ENCODE results near the gene SPOP. TPM values are rescaled to one million over a fixed set of nuclear protein-coding genes. Genes with fewer than 3 reads are reported as not detected.

Gene SPOP
- total and polyA plus RNA-seq, 2 of the 4 experiments (the other 2 are of a cell fraction): 24.9 to 47.5 TPM

DNA sequence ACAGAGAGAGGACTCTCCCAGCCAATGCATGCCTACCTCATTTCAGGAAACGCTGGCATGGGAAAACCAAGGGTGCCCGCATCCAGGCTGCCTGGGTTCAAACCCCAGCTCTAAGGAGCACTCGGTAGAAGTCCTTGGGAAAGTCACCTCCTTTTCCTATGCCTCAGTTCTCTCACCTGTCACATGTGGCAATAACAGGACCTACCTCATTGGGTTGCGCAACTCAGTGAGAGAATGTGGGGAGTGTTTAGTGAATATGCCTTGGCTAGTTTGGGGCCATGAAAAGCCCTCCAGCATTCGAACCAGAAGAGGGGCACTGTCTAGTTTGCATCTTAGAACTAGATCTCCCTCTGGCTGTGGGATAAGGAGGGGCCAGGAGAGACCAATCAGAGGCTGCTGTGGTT lies 111.2 kb downstream of the SPOP start:
- H3K14ac ChIP-seq (replicated peaks; ENCODE audit: low read depth, low read length): no peak overlapping the region
- no peaks in the 10 kb centered on the region for H3K9me3 ChIP-seq (ENCODE audit: control insufficient read depth, insufficient read depth, low read length)
- H2AFZ ChIP-seq (replicated peaks; ENCODE audit: low read length, poor library complexity): no peak overlapping the region
- ATAC-seq (ENCODE audit: low read depth) (no peak), DNase-seq (no peak)
- no peak overlapping the region for H2BK120ac ChIP-seq (ENCODE audit: low read depth, low read length)
- H4K5ac ChIP-seq (ENCODE audit: low read depth, low read length): no peak overlapping the region
- peaks cover 35% of the 10 kb centered on the region for H3K27me3 ChIP-seq (ENCODE audit: control insufficient read depth, insufficient read depth, low read length)
- peak; percentile 93 for TF ChIP-seq CEBPB (IDR thresholded peaks at IDR 0.05; ENCODE audit: low read depth, low read length)
- TF ChIP-seq BHLHE40 (IDR thresholded peaks at IDR 0.05; ENCODE audit: low read depth, low read length): no peak
- no peak for TF ChIP-seq CHD1 (IDR thresholded peaks at IDR 0.05; ENCODE audit: low read depth, low read length)
- TF ChIP-seq MXI1 (IDR thresholded peaks at IDR 0.05; ENCODE audit: borderline replicate concordance, low read depth, low read length): no peak
- TF ChIP-seq FOS (IDR thresholded peaks at IDR 0.05; ENCODE audit: low read depth, low read length): no peak
- no peak for TF ChIP-seq SMC3 (IDR thresholded peaks at IDR 0.05; ENCODE audit: low read depth, low read length)
- BruUV-seq (replicated peaks): no TSS peak
- POLR2A ChIA-PET (ENCODE audit: unreplicated experiment): no interaction called here
- H3K79me1 ChIP-seq (ENCODE audit: low read depth in 1 of 2, low read length in 2 of 2): no peaks in the 10 kb centered on the region
- dilution Hi-C loops (cut with HindIII; ENCODE audit: low sequenced_read_pairs, unreplicated experiment): no loop called here
- H3K4me3 ChIP-seq (ENCODE audit: insufficient read depth, low read depth, low read length): no peak overlapping the region
- H4K8ac ChIP-seq (ENCODE audit: low read depth in 2 of 2, low read length in 2 of 2): no peak overlapping the region
- H2AK5ac ChIP-seq (ENCODE audit: low read depth, low read length): no peak overlapping the region
- WGBS, 2 experiments (ENCODE audit: extremely low coverage in 2 of 2, insufficient read length in 1 of 2): no CpG with 5 or more reads among the region's 5 CpGs
- H2BK15ac ChIP-seq (ENCODE audit: low read depth, low read length): no peak overlapping the region
- intact Hi-C loops (cut with micrococcal nuclease): no loop called here
- in situ Hi-C loops (cut with MboI; ENCODE audit: low sequenced_read_pairs): loop anchor here (10.0 kb wide), 1 partner anchor 218 kb away; the partner anchor contains the start of gene KAT7
- no peak overlapping the region for H2BK20ac ChIP-seq (ENCODE audit: low read depth, low read length)
- H3K36me3 ChIP-seq (ENCODE audit: control insufficient read depth, insufficient read depth, low read length): no peaks in the 10 kb centered on the region
- no peak overlapping the region for H4K91ac ChIP-seq (ENCODE audit: insufficient read depth, low read depth, low read length)
- H3K4me2 ChIP-seq (ENCODE audit: low read depth, low read length): no peak overlapping the region
- no peak overlapping the region for H3K9ac ChIP-seq (ENCODE audit: low read depth, low read length)
- no peak overlapping the region for H2BK5ac ChIP-seq (ENCODE audit: low read depth, low read length, poor library complexity, severe bottlenecking)
- H3K9me1 ChIP-seq (ENCODE audit: insufficient read depth, low read length): no peaks in the 10 kb centered on the region
- no peak overlapping the region for H3K23ac ChIP-seq (ENCODE audit: low read depth, low read length)
- H3K4ac ChIP-seq (ENCODE audit: low read depth, low read length): no peak overlapping the region
- H4K20me1 ChIP-seq (ENCODE audit: insufficient read depth, low read length): 0 out of 2 replicates have a peak, but pooled peaks cover 6% of the 10 kb centered on the region
- H3K27ac ChIP-seq (ENCODE audit: insufficient read depth, low read length): no peak overlapping the region
- CTCF ChIA-PET: no interaction called here
- H2AK9ac ChIP-seq (replicated peaks; ENCODE audit: low read depth, low read length, poor library complexity): no peak overlapping the region
- no peaks in the 10 kb centered on the region for H3K4me1 ChIP-seq (ENCODE audit: control insufficient read depth, insufficient read depth, low read length)
- no peak overlapping the region for H3K56ac ChIP-seq (ENCODE audit: extremely low read depth, insufficient read depth, low read length)
- no peak overlapping the region for H3K18ac ChIP-seq (ENCODE audit: low read depth, low read length)
